ENCODE measurements around the gene H2AZ2.

The H2AZ2 gene

GRCh38 chr7:44847920-44848634 is at the start of gene H2AZ2:
H2AZ2 (minus strand) TSS chr7:44848087; CDS start chr7:44847971, 116 bp downstream.
- TF ChIP-seq CTCF (IDR thresholded peaks at IDR 0.05; ENCODE audit: low read depth, low read length), result no peak
- peak within 1 kb of the TSS; percentile 81 for H3K4me3 ChIP-seq (ENCODE audit: low read depth, low read length)

- H3K4me3 ChIP-seq (ENCODE audit: low read depth, low read length), result no peak overlapping the region
- no peak for TF ChIP-seq CTCF (IDR thresholded peaks at IDR 0.05; ENCODE audit: low read depth, low read length)
Observed at GRCh38 chr7:44897309-44897708, 49.4 kb upstream of the H2AZ2 start.

DNA sequence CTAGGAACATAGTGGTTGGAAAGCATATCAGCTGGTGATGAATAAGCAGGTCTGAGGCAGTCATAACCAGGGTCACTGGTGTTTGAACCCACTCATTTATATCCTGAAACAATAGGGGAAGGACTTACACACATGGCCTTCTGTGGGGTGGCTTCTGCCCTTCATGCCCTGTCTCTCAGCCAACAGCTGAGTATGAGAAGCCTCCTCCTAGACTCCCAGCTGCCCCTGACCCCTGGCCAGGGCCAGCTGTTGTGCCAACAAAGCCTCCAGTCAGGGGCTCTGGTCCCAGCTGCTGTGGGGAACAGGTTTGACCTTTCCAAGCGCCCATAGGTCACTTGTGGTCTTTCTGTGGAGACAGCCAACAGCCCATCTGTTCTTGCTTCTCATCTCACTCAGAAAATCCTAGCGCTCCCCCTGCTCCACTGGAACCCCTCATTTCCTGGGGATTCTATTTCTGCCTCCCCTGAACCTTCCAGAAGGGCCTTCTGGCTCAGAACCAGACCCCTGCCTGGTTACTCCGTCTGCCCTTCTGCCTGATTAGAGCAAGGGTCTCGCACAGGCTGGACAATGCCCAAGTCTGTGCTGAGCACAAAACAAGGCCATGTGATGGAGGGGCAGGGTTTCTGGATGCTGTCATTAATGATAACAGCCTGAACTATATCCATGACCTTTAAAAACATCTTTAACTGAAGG is 47.1 kb upstream of the H2AZ2 start:
- TF ChIP-seq CTCF (IDR thresholded peaks at IDR 0.05; ENCODE audit: low read depth, low read length), result no peak
- H3K4me3 ChIP-seq (ENCODE audit: low read depth, low read length), result no peak overlapping the region

DNA sequence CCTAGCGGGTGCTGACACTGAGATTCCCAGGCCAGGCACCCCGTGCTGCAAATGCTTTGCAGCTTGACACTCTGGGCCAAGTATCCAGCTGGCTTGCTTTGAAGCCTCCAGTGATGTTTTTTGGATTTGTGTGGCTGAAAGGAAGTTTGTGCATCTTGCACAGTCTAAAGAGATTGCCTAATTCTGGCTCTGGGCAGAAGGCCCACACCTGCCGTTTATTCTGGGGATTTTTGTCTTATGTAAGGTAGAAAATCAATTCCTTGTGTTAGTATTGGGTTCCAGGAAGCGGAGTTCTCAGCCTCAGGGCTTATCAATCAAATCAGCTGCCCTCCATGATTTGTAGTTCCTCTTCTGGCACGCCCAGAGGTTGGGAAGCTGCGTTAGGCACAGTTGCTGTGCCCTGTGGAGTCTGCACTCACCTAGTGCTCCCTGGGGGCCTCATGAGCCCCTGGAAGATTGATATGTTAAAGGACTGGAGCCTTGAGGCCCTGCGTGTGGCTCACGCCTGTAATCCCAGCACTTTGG is 45.9 kb upstream of the H2AZ2 start:
- H3K4me3 ChIP-seq (ENCODE audit: low read depth, low read length), result no peak overlapping the region
- TF ChIP-seq CTCF (IDR thresholded peaks at IDR 0.05; ENCODE audit: low read depth, low read length), result no peak

- H3K4me3 ChIP-seq (ENCODE audit: low read depth, low read length), result no peak overlapping the region
- TF ChIP-seq CTCF (IDR thresholded peaks at IDR 0.05; ENCODE audit: low read depth, low read length), result no peak
Observed at GRCh38 chr7:44891791-44892190, 43.9 kb upstream of the H2AZ2 start.

- H3K4me3 ChIP-seq (ENCODE audit: low read depth, low read length), result no peak overlapping the region
- no peak for TF ChIP-seq CTCF (IDR thresholded peaks at IDR 0.05; ENCODE audit: low read depth, low read length)
Observed at GRCh38 chr7:44891372-44891771, 43.5 kb upstream of the H2AZ2 start.

Measured in WI38 (cell line).